Loucy (cell line): ENCODE results near the gene ISLR.
A peak's percentile ranks its signal among the peaks of the same experiment; 100 is the strongest.

ENCODE experiments used
- H2AFZ ChIP-seq: fragments of 200-600 bp; sonication (generic); 2 replicates; pipeline ENCODE4 v1.6.0; 2016; ENCODE audit warnings: antibody characterized with exemption, mild to moderate bottlenecking, low read length, moderate library complexity
- H3F3A ChIP-seq: fragments of 200-600 bp; 2 replicates; pipeline ENCODE4 v1.6.0; 2016; ENCODE audit warnings: antibody characterized with exemption, low read depth, mild to moderate bottlenecking
- H3K27me3 ChIP-seq: fragments of 200-600 bp; sonication (generic); 2 replicates; pipeline ENCODE4 v1.6.1; 2014; ENCODE audit warnings: low read length, mild to moderate bottlenecking; ENCODE audit not compliant: insufficient read depth, poor library complexity, severe bottlenecking
- H3K36me3 ChIP-seq: fragments of 200-600 bp; sonication (generic); 2 replicates; pipeline ENCODE4 v1.6.1; 2016; ENCODE audit warnings: low read length; ENCODE audit not compliant: insufficient read depth
- H3K4me1 ChIP-seq: fragments of 200-600 bp; sonication (generic); 2 replicates; pipeline ENCODE4 v1.5.1; 2014; ENCODE audit warnings: low read length, mild to moderate bottlenecking; ENCODE audit not compliant: insufficient read depth, poor library complexity, severe bottlenecking
- H3K4me2 ChIP-seq: fragments of 200-600 bp; sonication (generic); 2 replicates; pipeline ENCODE4 v1.6.0; 2014; ENCODE audit warnings: antibody characterized with exemption, low read length, low read depth, mild to moderate bottlenecking; ENCODE audit not compliant: poor library complexity, severe bottlenecking
- H3K4me3 ChIP-seq: fragments of 200-600 bp; sonication (generic); 2 replicates; pipeline ENCODE4 v1.5.1; 2014; ENCODE audit warnings: low read length, mild to moderate bottlenecking, mixed read lengths; ENCODE audit not compliant: poor library complexity, severe bottlenecking
- H3K79me2 ChIP-seq: fragments of 200-600 bp; sonication (generic); 2 replicates; pipeline ENCODE4 v1.6.1; 2014; ENCODE audit warnings: low read length; ENCODE audit not compliant: insufficient read depth
- H3K9ac ChIP-seq: fragments of 200-600 bp; sonication (generic); 2 replicates; pipeline ENCODE4 v1.6.0; 2014; ENCODE audit warnings: mild to moderate bottlenecking, low read depth, low read length, moderate library complexity; ENCODE audit not compliant: poor library complexity, severe bottlenecking
- H3K9me2 ChIP-seq: fragments of 200-600 bp; sonication (generic); replicated peaks from 2 replicates; pipeline ENCODE4 v1.6.1; 2016; ENCODE audit warnings: low read depth, low read length, mixed read lengths
- H3K9me3 ChIP-seq: fragments of 200-600 bp; sonication (generic); 2 replicates; pipeline ENCODE4 v1.6.1; 2014; ENCODE audit warnings: mild to moderate bottlenecking, antibody characterized with exemption, low read length, low read depth; ENCODE audit not compliant: insufficient read depth
- H4K20me1 ChIP-seq: fragments of 200-600 bp; sonication (generic); 2 replicates; pipeline ENCODE4 v1.6.0; 2014; ENCODE audit warnings: antibody characterized with exemption, low read length, mild to moderate bottlenecking; ENCODE audit not compliant: insufficient read depth, poor library complexity, severe bottlenecking
- CTCF ChIP-seq: fragments of 200-600 bp; sonication (generic); conservative IDR thresholded peaks from 2 replicates; pipeline ENCODE4 v1.5.1; 2014; ENCODE audit warnings: mild to moderate bottlenecking, antibody characterized with exemption, low read length
- EZH2phosphoT487 ChIP-seq: fragments of 200-600 bp; IDR thresholded peaks from 2 replicates; pipeline ENCODE4 v1.6.1; 2018; ENCODE audit warnings: antibody characterized with exemption, mild to moderate bottlenecking, moderate library complexity, borderline replicate concordance

The ISLR gene

GRCh38 chr15:74208901-74209559 lies 35.5 kb downstream of the ISLR start:
- H3K36me3 ChIP-seq, result no peaks in the 10 kb centered on the region
- H3K79me2 ChIP-seq, result peaks cover 65% of the 10 kb centered on the region
- H3K9ac ChIP-seq, result peak overlapping the region; percentile 90
- H3K4me1 ChIP-seq, result peaks cover 83% of the 10 kb centered on the region
- no peaks in the 10 kb centered on the region for H3K9me3 ChIP-seq
- no peaks in the 10 kb centered on the region for H3K27me3 ChIP-seq
- peak overlapping the region; percentile 1; the same call in 1 of the 2 replicates for H2AFZ ChIP-seq
- peak overlapping the region; percentile 75 for H3K4me3 ChIP-seq
- peak overlapping the region; percentile 91 for H3K4me2 ChIP-seq
- TF ChIP-seq EZH2phosphoT487, result no peak
- no peak for TF ChIP-seq CTCF
- no peaks in the 10 kb centered on the region for H4K20me1 ChIP-seq
- H3K9me2 ChIP-seq, result no peaks in the 10 kb centered on the region
- H3F3A ChIP-seq, result peaks cover 7% of the 10 kb centered on the region

- Histone ChIP-seq H3K9me3 (no peaks in the 10 kb centered on the region), H3K79me2 (peaks cover 60% of the 10 kb centered on the region), H3K4me3 (peak overlapping the region; percentile 75), H3K9ac (peak overlapping the region; percentile 90), H3F3A (peaks cover 4% of the 10 kb centered on the region), H3K9me2 (no peaks in the 10 kb centered on the region), H2AFZ (no peak overlapping the region), H3K27me3 (no peaks in the 10 kb centered on the region), H3K4me1 (peaks cover 81% of the 10 kb centered on the region), H4K20me1 (no peaks in the 10 kb centered on the region), H3K36me3 (no peaks in the 10 kb centered on the region), H3K4me2 (peak overlapping the region; percentile 91)
- TF ChIP-seq EZH2phosphoT487 (no peak), CTCF (peak; percentile 51)
Observed at GRCh38 chr15:74209560-74209958, 36.0 kb downstream of the ISLR start.

- H2AFZ ChIP-seq, result no peak overlapping the region
- H3K9me3 ChIP-seq, result no peaks in the 10 kb centered on the region
- no peaks in the 10 kb centered on the region for H3K9me2 ChIP-seq
- peaks cover 60% of the 10 kb centered on the region for H3K79me2 ChIP-seq
- peaks cover 81% of the 10 kb centered on the region for H3K4me1 ChIP-seq
- peak overlapping the region; percentile 75 for H3K4me3 ChIP-seq
- peak overlapping the region; percentile 90 for H3K9ac ChIP-seq
- no peaks in the 10 kb centered on the region for H3K27me3 ChIP-seq
- TF ChIP-seq CTCF (no peak), EZH2phosphoT487 (no peak)
- H3K36me3 ChIP-seq, result no peaks in the 10 kb centered on the region
- H4K20me1 ChIP-seq, result no peaks in the 10 kb centered on the region
- H3K4me2 ChIP-seq, result peak overlapping the region; percentile 91
- H3F3A ChIP-seq, result no peaks in the 10 kb centered on the region
Observed at GRCh38 chr15:74209997-74210671, 36.6 kb downstream of the ISLR start.
